ENCODE measurements around the gene POLE.

The POLE gene

GRCh38 chr12:132651444-132652100 lies 35.6 kb downstream of the POLE start:
- no peak overlapping the region for H2AFZ ChIP-seq (ENCODE audit: low read depth, low read length)
- no peaks in the 10 kb centered on the region for H3K9me3 ChIP-seq (ENCODE audit: control insufficient read depth, low read length)
- H3K4ac ChIP-seq (ENCODE audit: low read depth in 1 of 2, low read length in 2 of 2), result no peak overlapping the region
- H2BK120ac ChIP-seq (ENCODE audit: low read depth, low read length), result no peak overlapping the region
- H2BK15ac ChIP-seq (ENCODE audit: low read depth, poor library complexity, severe bottlenecking), result no peak overlapping the region
- H2AK5ac ChIP-seq (ENCODE audit: low read length, severe bottlenecking), result no peak overlapping the region
- peaks cover 32 to 67% of the 10 kb centered on the region in 2 experiments for H3K36me3 ChIP-seq (ENCODE audit: control insufficient read depth in 1 of 2, insufficient read depth in 2 of 2, low read depth in 1 of 2, low read length in 2 of 2)
- no peak overlapping the region for H4K91ac ChIP-seq (ENCODE audit: low read length)
- H3K27me3 ChIP-seq (ENCODE audit: control insufficient read depth in 1 of 2, insufficient read depth in 1 of 2, low read length in 2 of 2), result no peaks in the 10 kb centered on the region
- no peak overlapping the region for H4K8ac ChIP-seq (ENCODE audit: low read length)
- no peak overlapping the region for H2BK5ac ChIP-seq (ENCODE audit: low read depth, low read length, poor library complexity, severe bottlenecking)
- no peak overlapping the region for H3K9ac ChIP-seq (ENCODE audit: low read length)
- 90% methylated on average over 6 of the region's 9 CpGs for WGBS
- no peak overlapping the region for H3K23ac ChIP-seq (ENCODE audit: low read length in 2 of 2)
- no peak overlapping the region for H3K14ac ChIP-seq (ENCODE audit: low read length in 2 of 2)
- H3K27ac ChIP-seq (ENCODE audit: low read length, poor library complexity, severe bottlenecking), result no peak overlapping the region
- H3K4me3 ChIP-seq (ENCODE audit: insufficient read depth in 1 of 2, low read depth in 1 of 2, low read length in 2 of 2), result no peak overlapping the region
- H3K18ac ChIP-seq (ENCODE audit: low read depth in 1 of 2, low read length in 2 of 2), result no peak overlapping the region
- H3K4me1 ChIP-seq (ENCODE audit: control insufficient read depth, insufficient read depth, low read depth, low read length), result no peaks in the 10 kb centered on the region
- no peak overlapping the region for H3K4me2 ChIP-seq (ENCODE audit: low read length, poor library complexity, severe bottlenecking)
- H2BK12ac ChIP-seq (ENCODE audit: low read length in 2 of 2), result no peak overlapping the region
- peaks cover 4% of the 10 kb centered on the region for H3K79me1 ChIP-seq (replicated peaks; ENCODE audit: low read length, poor library complexity, severe bottlenecking)
- DNase-seq, result no peak

GRCh38 chr12:132649226-132649945 lies 37.8 kb downstream of the POLE start:
- Histone ChIP-seq H2BK5ac (ENCODE audit: low read depth, low read length, poor library complexity, severe bottlenecking) (no peak overlapping the region), H3K79me1 (replicated peaks; ENCODE audit: low read length, poor library complexity, severe bottlenecking) (peaks cover 6% of the 10 kb centered on the region), H3K4me2 (ENCODE audit: low read length, poor library complexity, severe bottlenecking) (no peak overlapping the region), H3K23ac (ENCODE audit: low read length in 2 of 2) (no peak overlapping the region), H3K4ac (ENCODE audit: low read depth in 1 of 2, low read length in 2 of 2) (no peak overlapping the region), H2BK120ac (ENCODE audit: low read depth, low read length) (no peak overlapping the region), H3K18ac (ENCODE audit: low read depth in 1 of 2, low read length in 2 of 2) (no peak overlapping the region), H2AK5ac (ENCODE audit: low read length, severe bottlenecking) (no peak overlapping the region), H2AFZ (ENCODE audit: low read depth, low read length) (no peak overlapping the region), H3K4me3 (ENCODE audit: insufficient read depth in 1 of 2, low read depth in 1 of 2, low read length in 2 of 2) (no peak overlapping the region), H2BK12ac (ENCODE audit: low read length in 2 of 2) (no peak overlapping the region), H3K36me3 (ENCODE audit: control insufficient read depth in 1 of 2, insufficient read depth in 2 of 2, low read depth in 1 of 2, low read length in 2 of 2) (peaks cover 36 to 59% of the 10 kb centered on the region in 2 experiments), H4K91ac (ENCODE audit: low read length) (peak overlapping the region; percentile 35), H3K9me3 (ENCODE audit: control insufficient read depth, low read length) (no peaks in the 10 kb centered on the region), H3K27ac (ENCODE audit: low read length, poor library complexity, severe bottlenecking) (no peak overlapping the region), H3K27me3 (ENCODE audit: control insufficient read depth in 1 of 2, insufficient read depth in 1 of 2, low read length in 2 of 2) (no peaks in the 10 kb centered on the region), H3K4me1 (ENCODE audit: control insufficient read depth, insufficient read depth, low read depth, low read length) (no peaks in the 10 kb centered on the region), H3K9ac (ENCODE audit: low read length) (no peak overlapping the region), H3K14ac (ENCODE audit: low read length in 2 of 2) (no peak overlapping the region), H4K8ac (ENCODE audit: low read length) (no peak overlapping the region), H2BK15ac (ENCODE audit: low read depth, poor library complexity, severe bottlenecking) (no peak overlapping the region)
- DNase-seq, result no peak
- WGBS, result 97% methylated on average over 25 of the region's 27 CpGs

GRCh38 chr12:132648616-132649225 lies 38.4 kb downstream of the POLE start:
- Histone ChIP-seq H3K9me3 (ENCODE audit: control insufficient read depth, low read length) (no peaks in the 10 kb centered on the region), H2AK5ac (ENCODE audit: low read length, severe bottlenecking) (no peak overlapping the region), H3K4ac (ENCODE audit: low read depth in 1 of 2, low read length in 2 of 2) (no peak overlapping the region), H3K79me1 (replicated peaks; ENCODE audit: low read length, poor library complexity, severe bottlenecking) (peaks cover 6% of the 10 kb centered on the region), H2AFZ (ENCODE audit: low read depth, low read length) (no peak overlapping the region), H3K14ac (ENCODE audit: low read length in 2 of 2) (no peak overlapping the region), H3K27me3 (ENCODE audit: control insufficient read depth in 1 of 2, insufficient read depth in 1 of 2, low read length in 2 of 2) (no peaks in the 10 kb centered on the region), H4K8ac (ENCODE audit: low read length) (no peak overlapping the region), H3K4me2 (ENCODE audit: low read length, poor library complexity, severe bottlenecking) (no peak overlapping the region), H2BK12ac (ENCODE audit: low read length in 2 of 2) (no peak overlapping the region), H3K23ac (ENCODE audit: low read length in 2 of 2) (no peak overlapping the region), H2BK15ac (ENCODE audit: low read depth, poor library complexity, severe bottlenecking) (no peak overlapping the region), H4K91ac (ENCODE audit: low read length) (no peak overlapping the region), H3K9ac (ENCODE audit: low read length) (no peak overlapping the region), H3K18ac (ENCODE audit: low read depth in 1 of 2, low read length in 2 of 2) (no peak overlapping the region), H3K4me3 (ENCODE audit: insufficient read depth in 1 of 2, low read depth in 1 of 2, low read length in 2 of 2) (no peak overlapping the region), H3K27ac (ENCODE audit: low read length, poor library complexity, severe bottlenecking) (no peak overlapping the region), H3K4me1 (ENCODE audit: control insufficient read depth, insufficient read depth, low read depth, low read length) (no peaks in the 10 kb centered on the region), H2BK5ac (ENCODE audit: low read depth, low read length, poor library complexity, severe bottlenecking) (no peak overlapping the region), H3K36me3 (ENCODE audit: control insufficient read depth in 1 of 2, insufficient read depth in 2 of 2, low read depth in 1 of 2, low read length in 2 of 2) (peaks cover 39 to 61% of the 10 kb centered on the region in 2 experiments), H2BK120ac (ENCODE audit: low read depth, low read length) (no peak overlapping the region)
- no peak for DNase-seq
- 97% methylated on average over 24 of the region's 24 CpGs for WGBS

- Histone ChIP-seq H3K79me1 (replicated peaks; ENCODE audit: low read length, poor library complexity, severe bottlenecking) (peaks cover 6% of the 10 kb centered on the region), H3K4me3 (ENCODE audit: insufficient read depth in 1 of 2, low read depth in 1 of 2, low read length in 2 of 2) (no peak overlapping the region), H2BK15ac (ENCODE audit: low read depth, poor library complexity, severe bottlenecking) (no peak overlapping the region), H2AFZ (ENCODE audit: low read depth, low read length) (no peak overlapping the region), H2AK5ac (ENCODE audit: low read length, severe bottlenecking) (no peak overlapping the region), H3K9ac (ENCODE audit: low read length) (no peak overlapping the region), H4K8ac (ENCODE audit: low read length) (peak overlapping the region; percentile 20), H3K4ac (ENCODE audit: low read depth in 1 of 2, low read length in 2 of 2) (no peak overlapping the region), H3K4me2 (ENCODE audit: low read length, poor library complexity, severe bottlenecking) (no peak overlapping the region), H3K27me3 (ENCODE audit: control insufficient read depth in 1 of 2, insufficient read depth in 1 of 2, low read length in 2 of 2) (no peaks in the 10 kb centered on the region), H3K4me1 (ENCODE audit: control insufficient read depth, insufficient read depth, low read depth, low read length) (no peaks in the 10 kb centered on the region), H3K14ac (ENCODE audit: low read length in 2 of 2) (no peak overlapping the region), H3K18ac (ENCODE audit: low read depth in 1 of 2, low read length in 2 of 2) (no peak overlapping the region), H3K9me3 (ENCODE audit: control insufficient read depth, low read length) (no peaks in the 10 kb centered on the region), H4K91ac (ENCODE audit: low read length) (no peak overlapping the region), H2BK12ac (ENCODE audit: low read length in 2 of 2) (no peak overlapping the region), H3K36me3 (ENCODE audit: control insufficient read depth in 1 of 2, insufficient read depth in 2 of 2, low read depth in 1 of 2, low read length in 2 of 2) (peaks cover 45 to 61% of the 10 kb centered on the region in 2 experiments), H3K27ac (ENCODE audit: low read length, poor library complexity, severe bottlenecking) (no peak overlapping the region), H2BK5ac (ENCODE audit: low read depth, low read length, poor library complexity, severe bottlenecking) (no peak overlapping the region), H2BK120ac (ENCODE audit: low read depth, low read length) (no peak overlapping the region), H3K23ac (ENCODE audit: low read length in 2 of 2) (no peak overlapping the region)
- no peak for DNase-seq
- WGBS, result 98% methylated on average over 9 of the region's 10 CpGs
Measured at GRCh38 chr12:132647858-132648257, 39.3 kb downstream of the POLE start.
